CMK (cell line): ENCODE data around the gene MEIS2.
A peak's percentile ranks its signal among the peaks of the same experiment; 100 is the strongest.

Source experiments
- DNase-seq: peaks from one replicate; pipeline ENCODE4 v3.0.0-alpha.2; 2010; ENCODE audit warnings: low read depth

MEIS2 gene

DNA sequence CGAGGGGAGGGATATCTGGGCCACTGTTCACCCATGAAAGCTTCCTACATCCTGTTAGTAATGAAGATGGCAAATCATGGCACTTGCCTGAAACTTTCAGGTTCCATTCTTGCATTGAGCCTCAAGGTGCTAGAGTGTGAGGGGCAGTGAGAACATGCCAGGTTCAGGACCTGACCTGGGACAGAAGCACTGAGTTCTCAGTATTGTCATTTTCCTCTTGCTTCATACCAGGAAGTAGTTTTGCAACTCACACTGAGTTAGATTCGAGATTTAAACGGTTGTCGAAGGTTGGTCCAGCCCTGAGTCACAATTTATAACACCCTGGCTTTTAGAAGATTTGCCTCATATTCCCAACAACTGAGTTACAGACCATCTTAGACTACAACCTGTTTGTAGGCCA lies 11.8 kb upstream of the MEIS2 start:
- DNase-seq, result no peak

- no peak for DNase-seq
Observed at GRCh38 chr15:37111427-37111717, 11.0 kb upstream of the MEIS2 start.

- no peak for DNase-seq
Observed at GRCh38 chr15:37109872-37110572, 9.7 kb upstream of the MEIS2 start.

DNA sequence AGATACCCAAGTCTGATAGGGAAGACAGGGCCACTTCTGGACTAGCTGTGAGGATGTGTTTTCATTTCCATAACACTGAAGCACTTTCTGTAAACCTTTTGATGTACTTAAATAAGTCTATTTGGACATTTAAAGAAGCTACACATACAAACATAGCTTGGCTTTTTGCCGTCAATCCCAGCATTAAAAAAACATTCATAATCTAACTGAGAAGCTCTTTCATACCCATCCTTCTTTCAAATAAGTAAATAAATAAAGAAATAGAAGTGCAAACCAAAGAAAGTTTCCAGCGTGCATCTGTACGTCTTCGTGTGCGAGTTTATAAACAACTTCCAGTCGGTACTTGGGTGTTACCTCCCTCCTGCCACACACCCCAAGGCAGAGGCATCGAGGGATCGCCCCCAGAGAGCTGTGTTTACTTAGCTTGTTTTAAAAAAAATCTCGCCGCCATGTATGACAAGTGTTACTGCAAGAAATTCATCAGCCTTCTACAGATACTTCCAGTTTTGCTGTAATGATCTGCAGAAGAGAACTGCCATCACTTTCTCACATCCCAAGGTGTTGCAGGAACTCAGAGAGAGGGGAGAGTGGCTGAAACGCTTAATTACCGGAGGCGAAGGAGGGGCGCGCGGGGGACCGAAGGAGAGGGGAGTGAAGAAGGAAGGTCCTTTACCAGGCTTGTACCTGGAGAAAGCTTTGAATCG lies 9.0 kb upstream of the MEIS2 start:
- no peak for DNase-seq

DNA sequence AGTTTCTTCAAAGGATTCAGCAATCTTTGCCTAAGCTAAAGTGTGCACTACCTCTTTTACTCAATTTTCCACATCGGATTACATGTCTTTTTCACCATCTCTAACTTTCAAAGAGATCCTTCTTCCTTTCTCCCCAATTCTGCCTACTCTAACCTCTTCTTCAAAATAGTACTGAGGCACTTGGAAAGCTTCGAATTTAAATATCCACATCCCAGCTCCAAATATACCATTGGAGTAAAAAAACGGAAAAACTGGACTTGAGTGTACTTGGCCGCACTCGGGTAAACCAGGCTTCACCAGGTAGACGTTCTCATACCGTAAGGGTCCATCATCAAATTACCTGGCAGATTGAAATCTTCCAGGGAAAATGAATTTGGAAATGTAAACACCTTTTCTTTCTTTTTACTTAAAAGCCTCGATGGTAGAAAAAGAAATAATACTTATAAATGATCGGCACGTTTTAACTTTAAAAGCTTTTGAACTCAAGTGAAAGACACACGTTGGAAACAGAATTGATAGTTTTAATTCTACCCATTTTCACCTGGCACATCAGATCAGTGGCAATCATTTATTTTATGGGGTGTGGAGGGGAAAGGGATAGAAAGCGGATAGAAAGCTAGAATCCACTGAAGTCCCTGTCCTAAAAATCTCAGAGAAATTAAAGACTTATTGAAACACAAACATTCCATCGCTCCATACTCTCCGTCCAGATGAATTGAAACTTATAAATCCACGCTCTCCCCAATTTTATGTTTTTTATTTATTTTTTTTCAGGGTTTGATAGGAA lies 8.2 kb upstream of the MEIS2 start:
- DNase-seq, result no peak

- DNase-seq, result no peak
Observed at GRCh38 chr15:37107744-37108380, 7.5 kb upstream of the MEIS2 start.

DNA sequence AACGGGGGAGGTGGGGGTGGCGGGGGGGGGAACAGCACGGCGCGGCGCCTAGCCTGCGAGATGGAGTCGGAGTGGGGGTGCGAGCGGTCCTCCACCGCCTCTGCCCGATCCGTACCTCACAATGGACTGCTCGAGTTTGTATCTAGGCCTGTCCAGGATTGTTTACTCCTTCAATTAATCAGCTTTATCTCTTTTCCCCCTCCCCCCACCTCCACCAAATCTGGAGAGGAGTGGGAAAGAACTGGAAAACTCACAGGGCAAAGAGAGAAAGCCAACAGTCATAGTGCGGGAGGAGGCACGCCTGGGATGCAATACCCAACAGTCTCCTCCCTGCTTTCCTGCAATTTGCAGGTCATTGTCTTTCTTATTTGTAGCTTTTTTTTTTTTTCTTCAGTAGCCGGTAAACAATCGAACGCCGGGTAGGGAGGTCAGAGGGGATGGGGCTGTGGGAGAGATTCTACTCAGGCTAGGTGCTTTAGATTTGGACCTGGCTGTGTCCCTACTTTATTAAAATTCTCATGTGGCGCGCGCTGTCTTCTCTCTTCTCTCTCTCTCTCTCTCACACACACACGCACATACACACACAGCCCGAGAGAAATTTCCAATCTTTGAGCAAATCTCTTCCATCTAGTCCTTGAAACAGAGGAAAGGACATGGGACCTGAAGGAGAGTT lies 6.9 kb upstream of the MEIS2 start:
- DNase-seq, result no peak

- DNase-seq, result no peak
Observed at GRCh38 chr15:37106490-37107001, 6.2 kb upstream of the MEIS2 start.

DNA sequence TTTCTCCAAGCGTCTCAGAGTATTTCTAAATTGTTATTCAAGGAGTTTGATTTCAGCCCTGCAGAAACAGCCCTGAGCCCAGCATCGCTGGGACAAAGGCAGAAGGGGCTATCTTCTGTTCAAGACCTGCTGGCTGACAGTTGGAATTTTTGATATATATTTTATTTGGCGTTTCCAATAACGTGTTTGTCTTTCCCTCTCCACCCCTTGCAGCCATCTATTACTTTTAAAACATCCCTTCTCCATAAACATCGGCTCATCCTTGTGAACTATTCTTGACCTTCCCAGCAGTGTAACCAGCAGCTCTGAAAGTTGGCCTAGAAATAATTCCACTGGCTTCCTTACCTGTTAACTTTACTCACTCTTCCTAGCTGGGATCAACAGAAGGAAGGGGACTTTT lies 5.5 kb upstream of the MEIS2 start:
- DNase-seq, result no peak

- no peak for DNase-seq
Observed at GRCh38 chr15:37105029-37105428, 4.7 kb upstream of the MEIS2 start.

GRCh38 chr15:37104424-37104981 lies 4.2 kb upstream of the MEIS2 start:
- DNase-seq, result no peak

DNA sequence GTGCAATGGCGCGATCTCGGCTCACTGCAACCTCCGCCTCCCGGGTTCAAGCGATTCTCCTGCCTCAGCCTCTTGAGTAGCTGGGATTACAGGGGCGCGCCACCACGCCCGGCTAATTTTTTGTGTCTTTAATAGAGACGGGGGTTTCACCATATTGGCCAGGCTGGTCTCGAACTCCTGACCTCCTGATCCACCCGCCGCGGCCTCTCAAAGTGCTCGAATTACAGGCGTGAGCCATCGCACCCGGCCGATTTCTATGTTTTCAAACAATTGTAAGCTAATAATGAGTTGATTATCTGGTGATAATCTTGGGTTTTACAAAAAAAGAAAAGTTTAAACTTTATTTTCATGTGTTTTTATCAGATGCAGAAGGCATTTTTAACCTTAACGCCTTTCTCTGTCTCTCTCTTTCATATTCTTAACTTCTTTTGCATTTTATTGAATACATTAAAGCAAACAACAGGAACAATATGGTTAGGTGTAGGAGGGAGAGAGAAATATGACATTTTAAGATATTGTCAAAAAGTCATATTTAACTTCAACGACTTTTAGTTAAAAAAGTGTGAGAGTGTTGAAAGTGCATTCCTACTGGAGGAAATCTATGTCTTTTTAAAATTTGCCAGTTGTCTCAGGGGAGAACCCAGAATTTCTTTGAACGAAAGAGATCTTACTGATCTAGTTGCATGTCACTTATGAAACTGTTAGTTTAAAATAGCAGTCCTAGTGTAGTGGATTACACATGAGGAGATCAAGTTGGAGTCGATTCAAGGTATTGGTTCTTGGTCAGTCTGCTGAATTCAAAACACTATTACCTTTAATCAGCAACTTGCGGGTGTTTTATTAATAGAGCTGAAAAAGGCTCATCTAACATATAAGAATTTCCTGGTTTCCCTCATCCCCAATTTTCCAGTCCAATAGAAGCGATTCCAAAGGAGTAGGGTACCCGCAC lies 3.4 kb upstream of the MEIS2 start:
- DNase-seq, result no peak

GRCh38 chr15:37103163-37103435 lies 2.8 kb upstream of the MEIS2 start:
- no peak for DNase-seq

- peak; percentile 24 for DNase-seq
Observed at GRCh38 chr15:37102305-37103162, 2.2 kb upstream of the MEIS2 start.

GRCh38 chr15:37101980-37102304 lies 1.6 kb upstream of the MEIS2 start:
- DNase-seq, result no peak

- no peak for DNase-seq
Observed at GRCh38 chr15:37100966-37101215, 542 bp upstream of the MEIS2 start.

GRCh38 chr15:37099319-37100108 lies 835 bp downstream of the MEIS2 start:
- no peak for DNase-seq

GRCh38 chr15:37098468-37099318 lies 1.7 kb downstream of the MEIS2 start:
- no peak for DNase-seq
